ENCODE results near the gene SUGCT. TPM values are rescaled to one million over a fixed set of nuclear protein-coding genes. Genes with fewer than 3 reads are reported as not detected.
"Not testable (repeated sequence)": the region's sequence is repeated elsewhere in the genome, so short reads cannot be mapped to it uniquely, and the experiment has no call there.

Gene SUGCT
- total RNA-seq, 2 donors from 2014 or later: 10.3 to 18.6 TPM

DNA sequence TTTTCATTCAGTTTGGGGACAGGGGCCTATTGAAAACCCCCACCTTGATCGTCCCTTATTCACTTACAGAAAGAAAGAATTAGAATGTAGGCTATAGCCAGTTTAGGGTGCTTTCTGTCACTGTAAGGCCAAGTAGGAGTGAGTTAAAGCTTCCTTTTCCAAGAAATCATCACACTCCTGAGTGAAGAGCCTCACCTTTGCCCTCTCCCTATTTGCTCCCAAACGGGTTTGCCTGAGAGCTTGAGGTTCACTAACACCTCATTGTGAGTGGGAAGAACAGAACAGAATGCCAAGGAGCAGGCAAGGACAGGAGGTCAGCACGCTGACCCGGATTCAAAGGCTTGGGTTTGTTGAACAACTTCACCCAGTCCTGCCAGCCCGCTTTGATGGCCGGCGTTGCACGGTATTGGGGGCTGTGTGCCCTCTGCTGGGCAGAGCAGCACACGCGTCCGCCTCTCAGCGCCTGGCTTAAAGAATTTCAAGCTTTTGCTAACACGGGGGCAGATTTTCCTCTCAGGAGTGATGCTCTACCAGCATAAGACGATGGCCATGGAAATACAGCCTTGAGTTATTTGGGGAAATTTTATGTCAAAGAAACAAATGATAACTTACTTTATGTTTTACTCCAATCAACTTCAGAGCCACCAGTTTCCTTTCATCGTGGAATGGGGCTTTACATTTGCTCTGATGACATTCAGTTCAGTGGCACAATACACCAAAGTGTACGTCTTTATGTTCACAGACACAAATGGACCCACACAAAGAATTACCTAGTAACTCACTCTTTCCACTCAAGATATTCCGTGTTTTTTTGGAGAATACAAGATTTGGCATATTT is 470.0 kb downstream of the SUGCT start:
- ATAC-seq (peak; percentile 80), DNase-seq (peak; percentile 24 to 42)
- intact Hi-C loops (cut with DNase I, micrococcal nuclease): loop anchor here in 1 of 2 donors (10.0 kb wide), 1 partner anchor 280 kb away; no protein-coding TSS in a partner anchor

DNA sequence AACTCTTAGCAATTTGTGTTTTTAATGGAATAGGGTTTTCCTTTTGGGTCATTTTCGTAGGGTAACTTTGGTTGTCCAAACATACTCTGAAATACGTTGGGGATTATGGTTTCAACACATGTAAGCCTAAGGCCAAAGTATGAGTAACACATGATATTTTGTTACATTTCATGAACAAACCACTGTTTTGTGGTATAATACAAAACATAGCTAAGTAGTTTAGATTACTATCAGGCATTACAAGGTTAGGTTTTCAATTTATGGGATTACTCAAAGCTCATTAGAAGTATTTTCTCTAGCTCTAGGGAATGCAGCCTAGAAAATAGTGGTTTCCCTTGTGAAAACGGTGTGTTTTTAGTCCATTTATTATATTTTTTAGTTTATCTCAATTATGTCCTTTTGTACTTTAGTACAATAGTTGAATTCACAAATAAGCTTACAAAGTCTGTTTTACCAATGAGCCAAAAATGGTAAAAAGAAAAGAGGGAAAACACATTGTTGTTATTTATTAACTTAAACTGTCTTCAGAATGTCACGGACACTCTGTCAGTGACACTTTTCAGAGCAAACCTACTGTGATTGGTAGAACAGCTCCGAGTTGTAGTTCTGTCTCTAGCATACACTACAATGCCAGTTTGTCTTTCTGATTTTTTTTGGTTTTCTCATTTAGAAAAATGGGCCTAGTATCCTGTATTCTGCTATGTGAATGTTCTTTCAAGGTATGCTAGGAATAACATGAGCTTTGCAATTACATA is 473.7 kb downstream of the SUGCT start:
- intact Hi-C loops (cut with DNase I, micrococcal nuclease): loop anchor here in 1 of 2 donors (10.0 kb wide), 1 partner anchor 284 kb away; no protein-coding TSS in a partner anchor
- ATAC-seq: no peak
- DNase-seq: no peak

DNA sequence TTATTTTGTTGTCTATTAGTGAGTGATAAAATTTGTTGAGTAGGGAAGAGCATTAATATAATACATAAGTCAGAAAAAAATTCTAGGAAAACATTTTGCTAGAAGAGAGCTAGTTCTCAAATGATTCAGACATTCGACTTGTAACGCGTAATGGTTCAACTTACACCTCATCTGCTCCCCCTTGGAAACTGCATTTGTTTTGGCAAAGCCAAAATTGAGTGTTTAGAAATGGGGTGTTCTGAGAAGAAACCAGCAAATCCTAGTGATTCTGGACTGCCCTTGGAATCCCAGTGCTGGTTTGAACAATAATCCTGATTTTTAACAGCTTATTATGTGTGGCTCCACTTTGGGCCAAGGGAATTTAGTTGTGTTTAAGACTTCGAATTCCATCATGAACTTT is 475.7 kb downstream of the SUGCT start:
- ATAC-seq (no peak), DNase-seq (no peak)
- intact Hi-C loops (cut with DNase I, micrococcal nuclease): no loop called here

DNA sequence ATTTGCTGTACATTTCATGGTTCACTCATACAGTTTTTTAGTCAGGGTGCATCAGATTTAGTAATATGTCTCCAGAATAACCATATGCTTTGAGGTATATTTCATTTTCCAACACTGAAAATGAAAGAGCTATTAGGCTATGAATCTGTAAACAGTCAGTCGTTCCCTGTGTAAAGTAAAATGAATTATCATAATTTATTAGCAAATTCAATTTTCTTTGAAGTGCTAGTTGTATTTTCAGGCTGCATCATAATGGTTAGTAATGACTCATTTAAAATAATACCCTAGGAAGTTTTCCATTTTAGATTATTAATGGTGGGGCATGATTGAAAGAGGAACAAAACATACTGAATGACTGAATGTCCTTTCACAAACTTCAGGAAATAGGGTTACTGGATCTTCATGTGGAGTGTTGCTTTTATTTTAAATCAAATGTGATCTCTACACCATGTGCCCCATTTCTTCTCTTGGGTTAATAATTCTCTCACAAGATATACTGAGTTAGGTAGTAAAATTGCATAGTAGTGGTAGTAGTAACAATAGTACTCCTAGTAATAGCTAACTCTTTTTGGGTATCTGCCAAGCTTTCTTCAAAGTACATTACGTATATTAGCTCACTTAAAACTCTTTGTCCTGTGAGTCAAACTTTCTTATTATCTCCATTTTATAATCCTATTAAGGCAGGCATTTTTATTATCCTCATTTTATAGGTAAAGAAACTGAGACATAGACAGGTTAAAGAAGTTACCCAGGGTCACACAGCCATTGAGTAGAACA is 476.5 kb downstream of the SUGCT start:
- ATAC-seq (peak; percentile 78), DNase-seq (no peak)
- intact Hi-C loops (cut with DNase I, micrococcal nuclease): no loop called here

DNA sequence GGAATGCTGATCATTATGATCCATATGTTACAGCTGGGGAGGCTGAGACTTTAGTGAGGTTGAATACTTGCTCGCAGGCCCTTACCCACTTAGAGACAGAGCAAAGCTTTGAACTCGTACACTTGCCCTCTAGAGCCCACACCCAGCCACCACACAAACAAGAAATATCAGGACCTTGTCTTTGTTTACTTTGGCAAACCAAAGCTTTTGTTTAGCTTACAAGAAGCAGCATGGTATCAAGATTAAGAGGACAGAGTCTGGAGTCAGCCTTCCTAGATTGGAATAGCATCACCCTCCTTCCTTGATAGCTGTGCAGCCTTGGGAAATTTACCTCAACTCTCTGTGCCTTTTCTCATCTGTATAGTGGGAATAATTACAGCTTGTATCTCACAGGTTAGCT is 477.5 kb downstream of the SUGCT start:
- intact Hi-C loops (cut with DNase I, micrococcal nuclease): no loop called here
- DNase-seq (no peak), ATAC-seq (peak; percentile 77)

DNA sequence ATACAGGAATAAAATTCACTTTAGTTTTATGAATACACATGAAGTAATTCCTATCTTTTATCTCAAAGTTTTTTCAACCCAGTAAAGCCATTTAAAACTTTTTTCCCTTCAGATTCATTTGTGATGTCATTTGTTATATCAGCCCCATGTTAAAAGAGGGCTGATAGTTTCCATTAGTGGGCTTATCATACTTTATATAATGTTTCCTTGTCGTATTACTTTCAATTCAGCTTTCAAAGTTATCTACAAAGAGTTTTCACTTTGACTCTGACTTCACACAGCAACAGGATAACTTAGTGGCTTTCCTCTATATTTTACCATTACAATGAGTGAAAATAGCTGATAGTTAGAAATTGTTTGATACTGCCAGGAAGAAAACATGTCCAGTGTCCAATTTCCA is 484.8 kb downstream of the SUGCT start:
- intact Hi-C loops (cut with DNase I, micrococcal nuclease): no loop called here
- ATAC-seq (no peak), DNase-seq (no peak)

DNA sequence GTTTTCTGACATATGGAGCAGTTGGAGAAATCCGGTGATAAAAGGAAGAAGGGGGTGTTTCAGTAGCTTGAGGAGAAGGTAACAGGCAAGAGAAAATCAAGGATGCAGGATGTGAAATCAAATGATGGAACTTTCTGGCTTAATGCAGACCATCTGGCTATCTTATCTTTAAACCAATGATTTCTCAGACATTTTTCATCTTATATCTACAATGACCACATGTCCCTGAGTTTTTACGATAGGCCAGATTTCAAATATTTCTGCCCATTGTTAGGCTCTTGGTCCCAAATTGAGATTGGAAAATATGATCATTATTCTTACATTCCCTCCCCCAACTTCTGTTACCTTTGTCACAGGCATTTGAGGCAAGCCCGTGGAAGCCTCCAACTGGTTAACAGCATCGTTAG is 486.8 kb downstream of the SUGCT start:
- no peak for DNase-seq
- intact Hi-C loops (cut with DNase I, micrococcal nuclease): no loop called here
- ATAC-seq: no peak

DNA sequence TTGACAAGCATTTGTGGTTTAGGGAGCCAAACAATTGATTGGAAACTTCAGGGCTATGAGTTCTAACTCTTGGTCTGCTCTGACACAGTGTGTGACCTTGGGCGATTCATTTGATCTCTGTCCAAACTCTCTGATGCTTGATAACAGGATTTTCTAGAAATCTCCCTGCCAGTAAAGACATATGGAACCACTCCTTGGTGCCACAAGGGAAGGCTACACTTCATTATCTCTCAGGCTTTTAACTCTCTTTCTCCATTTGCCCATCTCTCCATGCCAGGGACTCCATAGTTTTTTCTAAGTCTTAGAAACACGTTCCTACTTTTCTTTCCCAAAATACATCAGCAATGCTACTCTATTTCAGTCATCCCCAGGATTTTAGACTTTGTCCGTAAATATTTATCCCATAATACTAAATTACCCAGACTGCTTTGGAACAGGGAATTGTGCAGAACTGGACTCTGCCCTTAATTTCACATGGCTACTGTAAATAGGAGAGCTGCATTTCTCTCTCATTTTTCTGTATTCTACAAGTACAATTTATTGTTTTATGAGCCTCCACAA is 488.2 kb downstream of the SUGCT start:
- intact Hi-C loops (cut with DNase I, micrococcal nuclease): no loop called here
- ATAC-seq: peak; percentile 86
- DNase-seq: no peak

DNA sequence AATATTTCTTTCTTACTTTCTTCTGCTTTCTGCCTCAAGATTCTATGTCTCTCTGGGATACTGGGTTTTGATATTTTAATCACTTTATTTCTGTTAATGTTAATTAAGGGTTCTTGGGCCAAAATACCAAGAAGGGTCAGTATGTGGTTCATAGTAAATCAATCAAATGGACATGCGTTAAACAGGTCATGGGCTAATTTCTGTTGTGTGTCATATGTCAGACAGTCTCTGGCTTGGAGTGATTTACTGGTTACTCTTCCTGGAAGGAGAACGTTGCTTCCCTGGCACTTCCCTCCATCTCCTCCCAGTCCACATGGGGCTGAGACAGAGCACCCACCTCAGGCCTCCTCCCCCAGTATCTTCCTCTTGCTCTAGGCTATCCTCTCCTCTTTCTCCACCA is 489.1 kb downstream of the SUGCT start:
- intact Hi-C loops (cut with DNase I, micrococcal nuclease): no loop called here
- DNase-seq (no peak), ATAC-seq (no peak)

DNA sequence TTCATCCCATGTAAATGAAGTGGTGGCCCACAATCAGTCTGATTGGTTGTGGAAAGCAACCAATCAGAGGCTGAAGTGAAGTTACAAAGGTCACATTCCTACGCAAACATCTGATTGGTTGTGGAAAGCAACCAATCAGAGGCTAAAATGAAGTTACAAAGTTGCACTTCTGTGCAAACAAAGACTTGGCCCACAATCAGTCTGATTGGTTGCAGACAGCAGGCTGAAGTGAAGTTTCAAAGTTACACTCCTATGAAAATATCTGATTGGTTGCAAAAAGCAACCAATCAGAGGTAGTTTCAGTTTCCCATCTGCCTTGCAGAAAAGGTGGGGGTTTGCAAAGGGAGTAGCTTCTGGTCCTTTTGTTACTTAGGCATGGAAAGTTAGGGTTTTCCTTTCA is 492.6 kb downstream of the SUGCT start:
- intact Hi-C loops (cut with DNase I, micrococcal nuclease); ATAC-seq; DNase-seq: not testable (repeated sequence)

DNA sequence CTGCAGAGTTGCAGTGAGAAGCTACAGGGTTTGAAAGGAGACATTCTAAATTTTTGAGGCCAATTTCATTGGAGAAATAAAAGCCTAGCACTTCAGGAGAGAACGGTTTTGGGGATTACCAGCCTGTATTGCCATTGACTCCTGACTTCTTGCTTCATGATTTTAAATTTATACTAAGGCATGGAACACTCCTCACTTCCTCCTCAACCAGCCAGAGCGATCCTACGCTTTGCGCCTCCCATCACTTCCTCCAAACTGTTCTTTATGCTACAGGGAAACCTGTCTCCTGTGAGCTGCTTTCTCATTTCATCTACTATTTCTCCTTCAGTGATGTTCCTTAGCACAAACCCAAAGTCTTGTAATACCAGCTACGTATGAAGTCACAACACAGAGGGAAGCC is 495.1 kb downstream of the SUGCT start:
- no peak for ATAC-seq
- intact Hi-C loops (cut with DNase I, micrococcal nuclease): no loop called here
- DNase-seq: no peak

DNA sequence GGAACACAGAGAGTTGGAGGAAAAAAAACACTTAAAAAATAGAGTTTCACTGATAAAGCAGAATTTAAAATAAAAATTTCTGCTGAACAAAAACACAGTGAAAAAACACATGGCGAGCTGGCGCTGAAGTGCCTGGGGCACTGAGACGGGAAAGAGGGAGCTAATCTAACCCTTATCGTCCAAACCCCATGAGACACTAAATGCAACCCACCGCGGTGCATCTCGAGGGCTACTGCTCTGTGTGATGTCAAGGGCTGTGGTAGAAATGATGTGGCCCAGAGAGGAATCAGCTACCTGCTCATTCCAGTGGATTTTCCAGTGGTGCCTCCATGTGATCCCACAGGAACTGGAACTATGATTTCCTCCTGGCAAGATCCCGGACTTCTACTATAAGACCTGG is 499.3 kb downstream of the SUGCT start:
- DNase-seq (no peak), ATAC-seq (no peak)
- intact Hi-C loops (cut with DNase I, micrococcal nuclease): no loop called here

DNA sequence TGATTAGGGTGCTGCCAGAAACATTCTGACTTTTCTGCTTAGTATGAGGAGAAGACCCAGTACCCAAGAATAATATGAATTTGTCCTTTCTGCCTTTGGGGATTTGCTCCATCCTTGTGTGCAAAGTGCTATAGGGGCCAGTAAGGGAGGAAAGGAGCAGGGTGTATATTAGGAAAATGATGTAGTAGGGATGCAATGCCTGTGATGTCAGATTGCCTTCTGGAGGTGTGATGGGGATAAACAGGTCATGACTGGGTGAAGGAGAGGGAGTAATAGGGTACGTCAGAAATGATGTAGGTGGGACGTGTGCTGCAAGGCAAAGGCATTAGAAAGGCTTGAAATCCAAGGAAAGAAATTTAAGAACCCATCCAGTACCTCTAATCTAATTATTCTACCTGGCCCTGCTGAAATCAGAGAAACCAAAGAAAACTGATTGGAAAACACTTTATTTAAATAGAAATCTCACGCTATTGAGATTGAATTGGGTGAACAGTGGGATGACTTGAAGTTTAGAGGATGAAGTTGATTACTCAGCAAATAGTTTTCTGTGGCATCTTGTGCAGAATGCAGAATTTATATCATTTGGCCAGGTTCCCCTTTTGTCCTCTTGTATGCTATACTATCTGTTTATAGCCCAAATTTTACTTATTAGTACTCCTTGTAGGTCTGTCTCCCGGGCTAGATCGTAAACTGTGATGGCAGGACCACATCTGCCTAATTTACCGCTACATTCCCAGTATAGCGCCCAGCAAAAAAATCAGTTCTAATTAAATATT is 503.9 kb downstream of the SUGCT start:
- intact Hi-C loops (cut with DNase I, micrococcal nuclease): no loop called here
- ATAC-seq (no peak), DNase-seq (no peak)

DNA sequence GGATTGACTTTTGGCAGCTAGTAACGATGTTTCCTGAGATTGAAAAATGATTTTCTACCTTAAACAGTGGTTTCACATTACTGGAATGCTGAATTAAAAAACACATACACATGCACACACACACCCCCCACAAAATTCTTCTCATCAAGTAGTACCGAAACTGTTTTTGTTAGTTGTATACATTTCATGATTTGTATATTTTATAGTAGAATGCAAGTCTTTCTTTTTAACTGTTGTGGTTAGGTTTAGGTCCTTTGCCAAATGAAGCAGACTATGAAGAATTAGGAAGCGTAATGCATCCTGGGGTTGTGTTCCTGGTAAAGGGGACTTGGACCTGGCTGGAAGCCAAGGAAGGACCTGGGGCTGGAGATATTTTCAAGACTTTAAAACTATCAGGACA is 505.8 kb downstream of the SUGCT start:
- ATAC-seq: no peak
- intact Hi-C loops (cut with DNase I, micrococcal nuclease): no loop called here
- no peak for DNase-seq

DNA sequence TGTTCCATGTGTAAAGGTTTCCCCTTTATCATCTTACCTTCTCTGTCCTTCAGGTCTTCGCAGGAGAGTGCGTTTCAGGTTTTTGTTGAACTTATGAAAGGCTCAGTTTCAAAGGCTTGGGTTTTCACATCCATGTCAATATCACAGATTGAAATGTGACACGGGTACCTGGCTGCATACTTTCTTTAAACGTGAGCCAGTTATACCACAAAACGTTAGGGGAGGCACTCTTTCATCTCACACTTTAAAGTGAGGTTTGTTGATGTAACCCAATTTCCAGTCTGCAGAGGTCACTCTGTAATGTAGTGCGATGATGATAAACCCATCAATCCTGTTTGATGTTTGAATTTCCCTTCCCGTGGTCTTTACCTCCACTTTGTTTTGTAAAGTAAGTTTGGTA is 506.9 kb downstream of the SUGCT start:
- intact Hi-C loops (cut with DNase I, micrococcal nuclease): no loop called here
- DNase-seq (no peak), ATAC-seq (no peak)

DNA sequence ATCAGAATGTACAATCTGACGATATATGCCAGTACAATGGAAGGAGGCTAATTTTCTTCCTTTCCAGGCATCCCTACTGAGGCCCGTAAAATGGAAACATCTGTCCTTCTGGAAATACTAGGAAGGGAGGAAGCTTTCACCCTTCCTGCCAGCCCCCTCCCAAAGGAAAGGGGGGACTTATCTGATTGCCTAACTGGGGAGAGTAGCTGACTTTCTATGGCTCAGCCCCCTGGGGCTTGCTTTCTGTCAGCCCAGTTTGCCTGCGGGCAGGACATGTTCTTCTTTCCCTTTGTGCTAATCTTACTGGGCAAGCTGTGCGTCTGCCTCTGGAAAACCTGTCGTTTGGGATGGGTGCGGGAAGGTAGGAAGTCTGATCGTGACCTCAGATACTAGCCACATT is 508.9 kb downstream of the SUGCT start:
- intact Hi-C loops (cut with DNase I, micrococcal nuclease): no loop called here
- DNase-seq: no peak

DNA sequence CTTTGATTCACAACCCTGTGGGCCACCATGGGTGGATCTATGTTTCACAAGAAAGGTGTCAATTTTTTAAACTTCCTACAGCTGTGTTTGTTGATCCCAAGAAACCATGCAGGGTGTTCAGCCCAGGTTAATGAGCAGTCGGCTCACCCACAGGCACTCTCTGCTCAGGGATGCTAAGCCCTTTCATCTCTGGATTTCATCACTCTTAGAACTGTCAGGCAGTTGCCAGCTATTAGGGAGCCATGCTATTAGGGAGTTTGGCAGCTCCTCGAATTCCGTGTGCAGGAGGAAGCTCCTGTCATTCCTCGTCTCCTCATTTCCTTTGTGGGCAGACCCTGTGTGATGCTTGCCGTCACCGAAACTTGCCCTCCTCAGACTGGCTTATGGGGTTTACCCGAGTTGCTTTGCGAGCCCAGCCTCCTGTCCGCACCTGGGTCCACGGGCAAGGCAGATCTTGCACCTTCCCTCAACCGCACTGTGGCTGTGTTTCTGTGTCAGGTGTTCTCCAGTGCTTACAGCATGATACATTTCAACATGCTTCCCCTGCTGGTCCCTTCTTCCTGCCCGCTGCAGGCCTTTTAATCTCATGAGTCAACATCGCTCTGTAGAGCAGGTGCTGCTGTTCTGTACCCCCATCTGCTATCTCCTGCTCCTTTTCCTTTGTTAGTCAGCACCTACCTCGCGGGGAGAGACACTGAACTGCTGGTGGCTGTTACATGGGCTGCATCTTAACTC is 509.8 kb downstream of the SUGCT start:
- DNase-seq: no peak
- intact Hi-C loops (cut with DNase I, micrococcal nuclease): no loop called here
- ATAC-seq: no peak

More for the DNA sequence above, 508.9 kb downstream of the SUGCT start:
- no peak for ATAC-seq

DNA sequence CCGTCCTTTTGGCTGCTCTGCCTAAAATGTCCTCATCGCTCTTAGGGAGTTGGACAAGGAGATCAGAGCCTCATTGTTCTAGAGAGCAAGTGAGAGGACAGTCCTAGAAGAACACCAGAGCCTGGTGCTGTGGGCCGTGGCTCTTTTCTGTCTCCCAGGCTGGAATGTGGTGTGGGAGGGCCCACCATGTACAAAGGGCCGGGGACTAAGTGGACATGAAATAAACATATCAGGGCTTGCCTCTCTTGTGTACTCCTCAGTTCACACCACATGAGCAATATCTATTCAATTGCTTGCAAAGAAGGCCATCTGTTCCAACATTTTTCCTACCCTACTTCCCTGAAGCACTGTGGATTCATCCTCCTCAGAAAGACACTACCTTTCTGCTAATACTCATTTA is 510.4 kb downstream of the SUGCT start:
- DNase-seq (no peak), ATAC-seq (no peak)
- intact Hi-C loops (cut with DNase I, micrococcal nuclease): no loop called here

Data from left colon (tissue), 2 donors.